GM18508 (cell line): ENCODE data around the gene PPIH.
"Not testable (repeated sequence)": the region's sequence is repeated elsewhere in the genome, so short reads cannot be mapped to it uniquely, and the experiment has no call there.

Experiments used
- ATAC-seq: cut with Tn5 transposase; IDR thresholded peaks from one replicate; pipeline ENCODE4 v1.9.1; 2021; ENCODE audit warnings: moderate number of reproducible peaks; ENCODE audit not compliant: insufficient read depth, unreplicated experiment

Gene PPIH

DNA sequence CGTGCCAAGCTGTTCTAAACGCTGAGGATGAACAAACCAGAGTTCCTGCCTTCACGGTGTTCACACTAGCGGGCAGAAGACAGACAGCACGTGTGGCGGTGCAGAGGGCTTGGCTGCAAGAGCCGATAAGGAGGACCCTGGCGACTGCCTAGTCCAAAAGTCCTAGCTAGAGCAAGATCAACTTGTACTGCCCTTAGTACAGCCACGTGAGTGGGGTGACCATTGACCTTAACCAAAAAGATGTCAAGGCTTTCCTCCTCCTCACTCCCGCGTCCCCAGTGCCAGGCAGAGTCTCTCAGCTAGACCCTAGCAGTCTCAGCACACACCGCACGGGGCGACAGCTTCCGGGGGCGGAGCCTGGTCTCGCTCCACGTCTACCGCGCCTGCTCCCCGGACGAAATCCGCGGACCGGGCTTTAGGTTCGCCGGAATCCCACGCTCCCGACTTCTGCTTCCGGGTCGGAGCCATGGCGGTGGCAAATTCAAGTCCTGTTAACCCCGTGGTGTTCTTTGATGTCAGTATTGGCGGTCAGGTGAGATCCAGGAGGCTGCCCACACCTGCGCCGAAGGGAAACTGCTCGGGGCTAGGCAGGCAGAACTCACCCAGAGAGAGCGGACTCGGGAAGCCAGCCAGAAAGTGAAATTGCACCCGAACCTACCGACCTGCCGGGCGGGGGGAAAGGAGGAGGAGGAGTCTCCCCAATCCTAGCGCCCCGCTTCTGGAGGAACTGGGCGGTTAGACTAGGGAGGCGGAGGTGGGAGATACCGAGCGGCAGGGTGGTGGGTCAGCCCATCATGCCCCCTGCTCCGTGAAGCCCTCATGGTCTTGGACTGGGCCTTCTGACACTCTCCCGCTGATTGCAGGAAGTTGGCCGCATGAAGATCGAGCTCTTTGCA, at the start of gene PPIH:
Gene PPIH, plus strand, starts transcription at position 443 of the 896 bp plus-strand sequence. Its CDS starts 24 bp downstream, at position 467.
- peak; percentile 44 for ATAC-seq

- no peak for ATAC-seq
These were observed 44.5 kb upstream of the PPIH start for GRCh38 chr1:42613803-42614131.

DNA sequence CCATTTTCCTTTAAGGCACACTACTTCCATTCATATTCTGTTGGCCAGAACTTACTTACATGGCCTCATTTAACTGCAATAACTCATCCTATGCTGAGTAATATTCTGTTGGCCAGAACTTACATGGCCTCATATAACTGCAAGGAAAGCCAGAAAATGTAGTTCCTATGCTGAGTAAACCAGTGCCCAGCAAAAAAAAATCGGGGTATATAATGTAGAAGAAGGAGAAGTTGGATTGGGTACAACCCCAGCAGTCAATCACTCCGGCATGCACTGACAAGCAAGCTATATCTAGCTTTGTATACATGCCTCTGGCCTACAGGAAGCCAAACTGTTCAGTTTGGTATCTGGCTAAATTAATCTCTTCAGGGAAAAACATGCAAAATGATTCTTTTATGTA, 39.4 kb upstream of the PPIH start:
- ATAC-seq, result no peak

DNA sequence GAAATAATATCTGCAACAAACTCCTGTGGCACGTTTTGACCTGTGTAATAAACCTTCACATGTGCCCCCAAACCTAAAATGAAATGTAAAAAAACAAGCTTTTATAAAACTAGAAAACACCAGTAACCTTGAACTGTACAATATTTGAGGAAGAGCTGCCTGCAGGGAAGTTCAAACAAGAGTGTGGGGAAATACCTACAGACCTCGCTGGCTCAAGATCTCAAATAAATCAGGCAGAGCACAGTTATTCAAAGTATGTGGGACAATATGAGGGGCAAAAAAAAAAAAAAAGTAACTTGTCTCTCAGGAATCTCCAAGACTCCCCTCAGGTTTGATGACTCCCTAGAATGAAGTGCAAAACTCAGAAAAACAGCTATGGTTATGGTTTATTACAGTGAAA, 37.9 kb upstream of the PPIH start:
- ATAC-seq, result no peak

GRCh38 chr1:42621180-42621579, 37.0 kb upstream of the PPIH start:
- ATAC-seq, result not testable (repeated sequence)

DNA sequence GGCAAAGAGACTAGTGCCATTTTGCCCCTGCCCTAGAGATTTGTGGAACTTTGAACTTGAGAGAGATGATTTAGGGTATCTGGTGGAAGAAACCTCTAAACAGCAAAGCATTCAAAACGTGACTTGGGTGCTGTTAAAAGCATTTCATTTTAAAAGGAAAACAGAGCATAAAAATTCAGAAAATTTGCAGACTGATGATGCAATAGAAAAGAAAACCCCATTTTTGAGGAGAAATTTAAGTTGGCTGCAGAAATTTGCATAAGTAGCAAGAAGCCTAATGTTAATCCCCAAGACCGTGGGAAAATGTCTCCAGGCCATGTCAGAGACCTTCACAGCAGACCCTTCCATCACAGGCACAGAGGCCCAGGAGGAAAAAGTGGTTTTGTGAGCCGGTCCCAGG, 31.0 kb upstream of the PPIH start:
- not testable (repeated sequence) for ATAC-seq

GRCh38 chr1:42639116-42639515, 19.1 kb upstream of the PPIH start:
- no peak for ATAC-seq

DNA sequence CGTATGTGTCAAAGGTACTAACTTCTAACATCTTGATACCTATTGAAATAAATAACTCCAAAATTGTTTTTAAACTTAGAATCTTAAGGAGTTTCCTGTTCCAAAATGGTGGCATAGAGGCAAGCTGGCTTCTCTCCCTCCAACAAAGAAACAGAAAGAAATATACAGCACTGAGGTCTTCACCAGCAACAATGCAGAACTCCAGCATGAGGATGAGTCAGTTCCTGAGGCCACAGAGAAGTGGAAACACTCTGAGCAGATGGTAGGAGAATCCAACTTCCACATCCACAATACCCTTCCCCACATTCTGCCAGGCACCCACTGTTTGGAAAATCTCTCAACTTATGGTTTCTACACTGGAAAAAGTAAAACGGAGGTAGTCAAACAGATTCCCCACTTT, 12.2 kb upstream of the PPIH start:
- no peak for ATAC-seq

- no peak for ATAC-seq
These were observed 1.0 kb upstream of the PPIH start for GRCh38 chr1:42657201-42657600.

- no peak for ATAC-seq
These were observed 684 bp downstream of the PPIH start for GRCh38 chr1:42658877-42659337.

DNA sequence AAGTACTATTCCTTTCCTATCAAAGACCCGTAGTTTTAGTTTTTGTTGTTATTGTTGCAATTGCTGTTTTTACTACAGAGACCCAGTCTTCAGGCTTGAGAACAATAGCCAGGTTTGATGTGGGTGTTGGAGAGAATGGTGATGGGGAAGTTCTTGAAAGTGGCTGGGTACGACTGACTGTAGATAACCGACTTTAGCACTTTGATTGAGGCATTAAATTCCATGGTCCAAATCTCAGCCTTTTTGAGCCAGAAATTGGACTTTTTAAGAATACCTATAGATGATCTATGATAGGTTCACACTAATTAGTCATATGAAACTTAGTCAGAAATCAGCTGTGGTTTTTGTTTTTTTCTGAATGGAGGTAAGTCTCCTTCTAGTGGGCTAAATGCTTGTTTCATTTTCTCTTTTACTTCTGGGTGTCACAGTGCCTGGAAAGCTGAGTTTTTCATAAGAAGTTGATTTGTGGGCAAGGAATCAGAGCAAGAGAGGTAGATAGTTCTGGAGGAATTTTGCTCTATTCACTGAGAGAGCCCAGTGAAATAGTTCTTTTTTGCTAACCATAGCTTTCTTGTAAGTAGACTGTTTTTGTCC, 2.8 kb downstream of the PPIH start:
- no peak for ATAC-seq

DNA sequence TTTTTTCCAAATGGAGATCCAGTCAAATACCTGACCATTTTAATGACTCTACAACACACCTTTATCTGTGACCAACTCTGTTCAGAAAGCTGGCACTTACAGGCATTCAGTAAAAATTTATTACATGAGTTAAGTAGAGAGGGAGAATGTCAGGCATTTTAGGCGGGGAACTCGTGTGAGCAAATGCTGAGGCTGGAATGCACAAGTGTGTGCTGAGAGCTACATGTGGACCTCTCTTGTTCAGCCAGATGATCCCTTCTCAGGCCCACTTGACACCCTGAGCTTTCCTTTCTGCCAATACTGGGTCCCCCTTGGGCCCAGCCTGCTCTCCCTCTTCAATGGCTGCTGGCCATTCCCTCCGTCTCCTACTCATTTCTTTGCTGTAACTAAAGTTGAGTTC, 11.7 kb downstream of the PPIH start:
- no peak for ATAC-seq

- no peak for ATAC-seq
These were observed 12.2 kb downstream of the PPIH start for GRCh38 chr1:42670425-42670824.

- ATAC-seq, result no peak
These were observed 16.0 kb downstream of the PPIH start for GRCh38 chr1:42674214-42674613.

DNA sequence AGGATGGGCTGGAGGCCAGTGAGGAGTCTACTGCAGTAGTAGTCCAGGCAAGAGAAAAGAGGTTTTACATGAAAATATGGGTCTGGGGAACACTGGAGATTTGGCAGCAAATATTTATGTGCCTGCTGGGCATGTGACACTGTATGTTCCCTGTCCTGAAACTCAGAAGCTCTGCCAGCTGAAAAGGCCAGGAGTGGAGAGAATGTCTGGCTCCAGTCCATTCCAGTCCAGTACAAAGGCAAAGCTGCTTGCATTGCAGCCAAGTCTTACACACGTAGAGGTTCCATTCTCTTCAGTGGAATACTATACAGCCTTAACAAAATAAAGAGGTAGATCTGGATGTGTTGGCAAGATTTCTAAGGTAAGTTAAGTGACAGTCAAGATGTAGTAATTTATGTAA, 16.5 kb downstream of the PPIH start:
- ATAC-seq, result no peak

DNA sequence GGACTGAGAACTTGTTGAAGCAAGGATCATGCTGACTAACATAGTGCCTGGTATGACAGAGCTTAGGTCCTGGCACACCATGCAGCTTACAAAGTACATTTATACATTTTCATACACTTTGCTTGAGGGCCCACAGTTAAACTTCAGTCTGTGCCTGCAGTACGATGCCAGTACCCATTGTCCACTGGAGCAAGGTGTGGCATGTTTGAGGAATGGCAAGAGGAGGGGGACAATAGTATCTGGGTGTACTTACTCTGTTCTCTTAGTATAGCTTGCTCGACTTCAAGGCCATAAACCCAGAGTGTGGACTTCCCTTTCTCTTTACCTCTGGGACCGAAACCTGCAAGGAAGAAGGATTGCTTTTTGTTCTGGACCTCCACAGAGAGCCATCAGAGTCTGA, 17.2 kb downstream of the PPIH start:
- ATAC-seq, result no peak

- no peak for ATAC-seq
These were observed 18.4 kb downstream of the PPIH start for GRCh38 chr1:42676534-42677087.

DNA sequence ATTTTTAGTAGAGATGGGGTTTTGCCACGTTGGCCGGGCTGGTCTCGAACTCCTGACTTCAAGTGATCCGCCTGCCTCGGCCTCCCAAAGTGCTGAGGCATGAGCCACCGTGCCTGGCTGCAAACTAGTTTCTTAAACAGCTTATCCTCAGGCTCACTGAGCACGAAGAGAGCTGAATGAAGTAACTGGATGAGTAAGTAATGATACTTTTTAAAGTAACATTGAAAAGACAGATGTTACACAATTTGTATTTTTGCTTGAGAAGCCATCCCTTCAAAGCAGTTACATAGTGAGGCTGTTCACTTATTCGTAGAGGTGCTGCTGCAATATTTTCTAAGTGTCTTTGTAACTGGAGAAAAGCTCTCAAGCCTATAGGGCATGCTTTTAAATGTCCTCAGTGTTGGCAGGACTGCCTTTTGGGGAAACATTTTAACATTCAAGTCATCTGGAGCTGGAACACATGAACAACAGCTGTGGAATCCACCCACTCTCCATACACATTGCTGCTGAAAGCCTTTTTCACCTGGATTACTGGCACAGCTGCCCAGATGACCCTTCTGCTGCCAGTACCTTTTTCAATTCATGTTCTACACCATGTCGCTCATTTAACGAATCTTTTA, 21.3 kb downstream of the PPIH start:
- ATAC-seq, result no peak

DNA sequence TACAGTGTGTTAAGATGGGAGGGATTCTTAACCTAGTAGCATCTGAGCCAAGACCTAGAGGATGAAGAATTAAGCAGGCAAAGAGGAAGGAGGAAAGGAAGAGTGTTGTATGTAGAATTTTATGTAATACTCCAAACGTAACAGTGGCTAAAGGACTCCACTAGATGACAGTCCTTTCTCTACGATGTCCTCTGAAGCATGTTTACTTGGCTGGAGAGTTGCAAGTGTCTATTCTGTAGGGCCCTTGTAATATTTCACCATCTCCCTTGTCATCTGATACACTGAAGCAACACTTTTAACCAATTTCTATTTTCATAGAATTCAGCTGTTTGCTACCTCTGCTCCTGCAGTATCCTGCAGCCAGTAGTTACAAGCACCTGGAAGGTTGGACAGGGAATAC, 21.8 kb downstream of the PPIH start:
- no peak for ATAC-seq

DNA sequence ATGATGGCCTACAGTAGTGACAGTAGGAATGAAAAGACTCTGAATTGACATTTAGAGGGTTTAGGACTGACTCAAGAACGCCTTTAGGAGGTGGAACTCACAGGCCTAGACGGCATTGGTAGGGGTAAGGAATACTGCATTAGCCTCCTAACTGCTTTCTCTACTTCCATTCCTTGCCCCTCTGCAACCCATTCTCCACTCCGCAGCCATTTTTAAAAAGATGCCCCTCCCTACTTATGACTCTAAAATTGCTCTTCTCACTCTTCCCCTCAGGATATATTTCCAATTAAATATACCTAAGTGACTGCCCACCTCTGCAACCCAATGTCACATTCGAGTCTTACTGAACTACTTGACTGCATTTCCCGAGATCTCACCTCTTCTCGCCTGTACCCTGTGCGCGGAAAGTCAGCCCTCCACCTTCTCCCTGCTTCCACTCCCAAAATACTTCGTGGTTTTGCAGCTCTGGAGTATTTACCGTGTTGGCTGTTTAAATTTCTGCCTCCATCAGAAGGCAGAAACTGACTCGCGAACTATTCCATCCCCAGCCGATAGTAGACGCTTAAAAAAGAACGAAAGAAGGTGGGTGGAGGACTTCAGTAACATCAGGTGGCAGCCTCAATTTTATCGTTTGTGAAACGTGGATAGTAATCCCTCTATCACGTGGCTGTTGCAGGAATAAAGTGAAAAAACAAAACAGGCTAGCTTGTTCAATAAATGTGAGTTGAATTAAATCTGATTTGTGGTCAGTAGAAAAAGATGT, 22.9 kb downstream of the PPIH start:
- ATAC-seq, result no peak
